H9 (cell line): Measurements from ENCODE around the gene KIF5C. TPM values are rescaled to one million over a fixed set of nuclear protein-coding genes. Genes with fewer than 3 reads are reported as not detected.

Experiments
- DNase-seq: peaks from one replicate; pipeline ENCODE4 v3.0.0-alpha.2; 2017
- H2AFZ ChIP-seq: one replicate; pipeline ENCODE4 v1.6.1; 2013; ENCODE audit warnings: mild to moderate bottlenecking, low read length, control low read depth, moderate library complexity
- H2AK5ac ChIP-seq: 2 replicates; pipeline ENCODE4 v1.6.1; 2013; ENCODE audit warnings: low read length, control low read depth, mixed read lengths; ENCODE audit not compliant: insufficient read length
- H2BK120ac ChIP-seq: one replicate; pipeline ENCODE4 v1.6.1; 2013; ENCODE audit warnings: low read depth, mild to moderate bottlenecking, low read length, control low read depth, inconsistent platforms; ENCODE audit not compliant: poor library complexity, severe bottlenecking
- H2BK12ac ChIP-seq: 2 replicates; pipeline ENCODE4 v1.6.1; 2013; ENCODE audit warnings: low read length, control low read depth, mixed read lengths, low read depth; ENCODE audit not compliant: insufficient read length
- H2BK15ac ChIP-seq: 2 replicates; pipeline ENCODE4 v1.6.1; 2013; ENCODE audit warnings: low read depth, low read length, control low read depth
- H2BK20ac ChIP-seq: one replicate; pipeline ENCODE4 v1.6.1; 2013; ENCODE audit warnings: low read depth, mild to moderate bottlenecking, low read length, control low read depth, inconsistent platforms; ENCODE audit not compliant: poor library complexity, severe bottlenecking
- H2BK5ac ChIP-seq: 2 replicates; pipeline ENCODE4 v1.6.1; 2013; ENCODE audit warnings: low read length, control low read depth, mixed read lengths; ENCODE audit not compliant: insufficient read length
- H3K14ac ChIP-seq: 2 replicates; pipeline ENCODE4 v1.6.1; 2013; ENCODE audit warnings: low read length, control low read depth; ENCODE audit not compliant: insufficient read depth
- H3K18ac ChIP-seq: 2 replicates; pipeline ENCODE4 v1.6.1; 2013; ENCODE audit warnings: low read depth, mild to moderate bottlenecking, mixed read lengths, low read length, control low read depth; ENCODE audit not compliant: insufficient read length
- H3K23ac ChIP-seq: 2 replicates; pipeline ENCODE4 v1.6.1; 2013; ENCODE audit warnings: low read length, control low read depth, mixed read lengths, low read depth; ENCODE audit not compliant: insufficient read length
- H3K23me2 ChIP-seq: 2 replicates; pipeline ENCODE4 v1.6.1; 2013; ENCODE audit warnings: low read depth, mild to moderate bottlenecking, mixed read lengths, low read length, control low read depth; ENCODE audit not compliant: insufficient read length, poor library complexity, severe bottlenecking
- H3K27ac ChIP-seq: 2 replicates; pipeline ENCODE4 v1.5.1; 2013; ENCODE audit warnings: low read length, control low read depth, mixed read lengths, low read depth; ENCODE audit not compliant: insufficient read length
- H3K27me3 ChIP-seq: 2 replicates; pipeline ENCODE4 v1.6.1; 2013; ENCODE audit warnings: low read length, control low read depth, inconsistent platforms; ENCODE audit not compliant: insufficient read depth
- H3K4ac ChIP-seq: 2 replicates; pipeline ENCODE4 v1.6.1; 2013; ENCODE audit warnings: low read depth, mild to moderate bottlenecking, control low read depth, inconsistent platforms, low read length, moderate library complexity
- H3K4me1 ChIP-seq: 2 replicates; pipeline ENCODE4 v1.6.1; 2013; ENCODE audit warnings: low read length, control low read depth, inconsistent platforms; ENCODE audit not compliant: insufficient read depth
- H3K4me2 ChIP-seq: 2 replicates; pipeline ENCODE4 v1.6.1; 2013; ENCODE audit warnings: low read length, control low read depth, mixed read lengths; ENCODE audit not compliant: insufficient read length, insufficient read depth
- H3K56ac ChIP-seq: 2 replicates; pipeline ENCODE4 v1.6.1; 2013; ENCODE audit warnings: low read depth, mild to moderate bottlenecking, mixed read lengths, low read length, control low read depth; ENCODE audit not compliant: insufficient read length
- H3K79me1 ChIP-seq: 2 replicates; pipeline ENCODE4 v1.6.1; 2013; ENCODE audit warnings: low read depth, mild to moderate bottlenecking, moderate library complexity, low read length, control low read depth, inconsistent platforms; ENCODE audit not compliant: insufficient read depth, poor library complexity, severe bottlenecking
- H3K79me2 ChIP-seq: 2 replicates; pipeline ENCODE4 v1.6.1; 2013; ENCODE audit warnings: low read length, control low read depth, inconsistent platforms; ENCODE audit not compliant: insufficient read depth
- H3K9ac ChIP-seq: 2 replicates; pipeline ENCODE4 v1.6.1; 2013; ENCODE audit warnings: low read length, control low read depth, mixed read lengths; ENCODE audit not compliant: insufficient read length; ENCODE audit errors: extremely low read depth
- H3K9me3 ChIP-seq: one replicate; pipeline ENCODE4 v1.6.1; 2013; ENCODE audit warnings: low read depth, low read length, inconsistent platforms; ENCODE audit not compliant: control insufficient read depth
- H3T11ph ChIP-seq: one replicate; pipeline ENCODE4 v1.6.1; 2013; ENCODE audit warnings: mild to moderate bottlenecking, low read length, control low read depth, inconsistent platforms
- H4K20me1 ChIP-seq: one replicate; pipeline ENCODE4 v1.6.1; 2013; ENCODE audit not compliant: control insufficient read depth, insufficient read length, insufficient read depth
- H4K5ac ChIP-seq: 2 replicates; pipeline ENCODE4 v1.6.1; 2013; ENCODE audit warnings: low read depth, mild to moderate bottlenecking, mixed read lengths, low read length, control low read depth; ENCODE audit not compliant: insufficient read length
- H4K8ac ChIP-seq: replicated peaks from 2 replicates; pipeline ENCODE4 v1.6.1; 2013; ENCODE audit warnings: low read length, control low read depth, mixed read lengths, low read depth; ENCODE audit not compliant: insufficient read length
- H4K91ac ChIP-seq: 2 replicates; pipeline ENCODE4 v1.6.1; 2013; ENCODE audit warnings: low read depth, mild to moderate bottlenecking, moderate library complexity, mixed read lengths, low read length, control low read depth; ENCODE audit not compliant: insufficient read length
- H3K27ac Mint-ChIP-seq, 3 experiments: 2 replicates in 2 of 3; 3 replicates in 1 of 3; pipeline ENCODE4 v1.8.0; 2020 to 2021; ENCODE audit warnings: mixed read lengths in 3 of 3, mild to moderate bottlenecking in 1 of 3, moderate library complexity in 1 of 3
- H3K27me3 Mint-ChIP-seq: 2 replicates; pipeline ENCODE4 v1.8.0; 2021; ENCODE audit warnings: low read depth, mild to moderate bottlenecking, moderate library complexity, mixed read lengths
- H3K36me3 Mint-ChIP-seq, 3 experiments: 2 replicates in 2 of 3; 3 replicates in 1 of 3; pipeline ENCODE4 v1.8.0; 2020 to 2021; ENCODE audit warnings: low read depth in 3 of 3, mixed read lengths in 3 of 3; ENCODE audit not compliant: insufficient read depth in 1 of 3
- H3K4me1 Mint-ChIP-seq, 2 experiments: 2 replicates each; pipeline ENCODE4 v1.8.0; 2020; ENCODE audit warnings: mixed read lengths in 2 of 2
- H3K4me3 Mint-ChIP-seq, 2 experiments: 2 replicates in 1 of 2; 3 replicates in 1 of 2; pipeline ENCODE4 v1.8.0; 2020 to 2021; ENCODE audit warnings: mild to moderate bottlenecking in 2 of 2, mixed read lengths in 2 of 2, moderate library complexity in 1 of 2
- H3K9me3 Mint-ChIP-seq, 2 experiments: 2 replicates in 1 of 2; 3 replicates in 1 of 2; pipeline ENCODE4 v1.8.0; 2020; ENCODE audit warnings: mild to moderate bottlenecking in 2 of 2, mixed read lengths in 2 of 2, moderate library complexity in 1 of 2
- CTCF ChIP-seq: fragments of 200-600 bp; sonication (generic); conservative IDR thresholded peaks from 3 replicates; pipeline ENCODE4 v1.8.0; 2021; ENCODE audit warnings: antibody characterized with exemption, mild to moderate bottlenecking
- WGBS: extraction: QIAGEN DNeasy Blood & Tissue Kit; methylation state at CpG from one replicate; pipeline ENCODE4 v1.1.7; 2013; ENCODE audit warnings: missing lambda C conversion rate, low lambda C conversion rate, mixed read lengths; ENCODE audit not compliant: insufficient read length; ENCODE audit errors: extremely low coverage; 5-methylcytosine and 5-hydroxymethylcytosine counted together
- total RNA-seq: library from RNA; stranded (reverse); gene quantifications from 2 replicates; pipeline ENCODE4 v1.2.1, GENCODE V29; 2021

KIF5C gene
- total RNA-seq, 1 experiment from 2014 or later: 52.9 TPM

- Mint-ChIP-seq H3K36me3 (peaks cover 33 to 45% (median 39%) of the 10 kb centered on the region in 3 experiments), H3K9me3 (no peaks in the 10 kb centered on the region), H3K27ac (peak overlapping the region in 1 of 3 experiments; percentile 30; a peak in 3 of 7 replicates), H3K4me3 (no peak overlapping the region), H3K27me3 (peaks cover 2% of the 10 kb centered on the region; the same call in 1 of the 2 replicates), H3K4me1 (no peaks in the 10 kb centered on the region)
- no peak overlapping the region for H3K56ac ChIP-seq
- H2BK12ac ChIP-seq: no peak overlapping the region
- H4K5ac ChIP-seq: no peak overlapping the region
- no peak overlapping the region for H3T11ph ChIP-seq
- no peak overlapping the region for H3K18ac ChIP-seq
- no peak for TF ChIP-seq CTCF
- no CpG with 5 or more reads among the region's 5 CpGs for whole genome bisulfite sequencing
- H3K27me3 ChIP-seq: no peaks in the 10 kb centered on the region
- H2AK5ac ChIP-seq: no peak overlapping the region
- no peak for DNase-seq
- no peak overlapping the region for H3K27ac ChIP-seq
- no peaks in the 10 kb centered on the region for H3K23me2 ChIP-seq
- no peak overlapping the region for H2BK120ac ChIP-seq
- H3K4me1 ChIP-seq: no peaks in the 10 kb centered on the region
- H4K20me1 ChIP-seq: no peaks in the 10 kb centered on the region
- H3K79me1 ChIP-seq: no peaks in the 10 kb centered on the region
- H4K91ac ChIP-seq: no peak overlapping the region
- H2BK5ac ChIP-seq: no peak overlapping the region
- no peaks in the 10 kb centered on the region for H3K79me2 ChIP-seq
- no peak overlapping the region for H2AFZ ChIP-seq
- no peak overlapping the region for H2BK15ac ChIP-seq
- no peak overlapping the region for H3K14ac ChIP-seq
- H3K4ac ChIP-seq: no peak overlapping the region
- no peak overlapping the region for H4K8ac ChIP-seq
- no peak overlapping the region for H3K4me2 ChIP-seq
- H3K23ac ChIP-seq: no peak overlapping the region
- H3K9ac ChIP-seq: no peak overlapping the region
- H2BK20ac ChIP-seq: no peak overlapping the region
- H3K9me3 ChIP-seq: no peaks in the 10 kb centered on the region
These were observed 80.8 kb downstream of the KIF5C start for GRCh38 chr2:148955798-148956197.
